GM21737 (cell line): ENCODE results near the gene BTBD7.
"Not testable (repeated sequence)": the region's sequence is repeated elsewhere in the genome, so short reads cannot be mapped to it uniquely, and the experiment has no call there.

Experiments
- ATAC-seq: cut with Tn5 transposase; IDR thresholded peaks from one replicate; pipeline ENCODE4 v1.9.1; 2021; ENCODE audit warnings: mild to moderate bottlenecking, moderate library complexity; ENCODE audit not compliant: unreplicated experiment

The BTBD7 gene

DNA sequence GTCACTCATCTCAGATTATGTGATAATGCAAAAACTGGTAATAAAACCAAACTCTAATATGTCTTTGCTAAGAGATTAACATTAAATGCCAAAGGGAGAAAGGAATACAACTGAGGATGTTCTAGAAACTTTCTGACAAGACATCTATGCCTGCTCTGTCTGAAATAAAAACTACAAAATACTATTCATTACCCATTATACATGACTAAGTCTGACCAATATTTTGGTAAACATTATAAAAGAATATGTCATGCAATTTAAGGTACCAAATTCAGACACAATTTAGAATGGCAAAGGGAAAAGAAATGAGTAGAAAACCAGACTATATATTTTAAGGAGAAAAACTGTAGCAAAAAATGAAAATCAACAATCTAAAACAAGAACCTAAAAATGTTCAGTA lies 86.3 kb downstream of the BTBD7 start:
- no peak for ATAC-seq

DNA sequence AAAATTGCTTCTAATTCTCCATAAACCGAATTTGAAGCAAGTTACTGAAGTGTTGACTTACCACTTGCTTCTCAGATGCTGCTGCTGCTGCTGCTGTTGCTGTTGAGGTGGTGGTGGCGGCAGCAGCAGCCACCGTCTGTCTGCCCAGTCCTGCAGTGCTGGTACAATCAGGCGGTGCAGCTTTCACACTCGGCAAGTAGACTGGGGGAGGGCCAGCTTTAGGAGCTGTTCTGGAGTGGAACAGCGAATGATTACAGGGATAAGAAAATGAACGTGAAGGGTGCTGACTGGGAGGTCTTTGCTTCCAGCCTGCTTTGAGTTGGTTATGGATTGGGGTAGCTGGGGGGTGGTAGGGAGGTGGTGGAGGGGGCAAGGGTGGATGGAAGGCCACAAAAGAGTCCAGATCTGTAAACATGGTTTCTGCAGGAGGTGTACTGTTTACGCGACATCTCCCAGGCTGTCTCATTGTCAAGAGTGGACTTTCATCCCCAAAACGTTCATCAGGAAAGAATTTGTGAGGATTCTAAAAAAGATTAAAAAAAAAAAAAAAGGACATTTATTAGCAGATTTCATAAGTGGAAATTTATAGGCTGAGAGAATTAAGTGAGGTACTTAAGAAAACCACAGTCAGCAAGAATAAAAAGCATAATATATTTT lies 86.9 kb downstream of the BTBD7 start:
- ATAC-seq = no peak

DNA sequence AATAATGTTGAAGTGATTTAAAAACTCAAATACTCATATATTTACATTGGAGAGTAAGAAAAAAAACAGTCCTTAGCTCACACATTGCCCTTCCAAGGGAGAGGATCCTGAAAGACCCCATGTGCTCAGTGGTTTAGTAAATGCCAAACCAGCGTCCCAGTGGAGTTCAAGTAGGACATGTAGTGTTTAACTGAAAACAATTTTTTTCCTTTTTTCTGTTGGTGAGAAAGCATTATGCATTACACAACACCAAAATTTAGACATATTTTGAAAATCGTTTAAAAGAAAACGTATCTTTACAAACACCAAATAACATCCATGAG lies 92.2 kb downstream of the BTBD7 start:
- no peak for ATAC-seq

DNA sequence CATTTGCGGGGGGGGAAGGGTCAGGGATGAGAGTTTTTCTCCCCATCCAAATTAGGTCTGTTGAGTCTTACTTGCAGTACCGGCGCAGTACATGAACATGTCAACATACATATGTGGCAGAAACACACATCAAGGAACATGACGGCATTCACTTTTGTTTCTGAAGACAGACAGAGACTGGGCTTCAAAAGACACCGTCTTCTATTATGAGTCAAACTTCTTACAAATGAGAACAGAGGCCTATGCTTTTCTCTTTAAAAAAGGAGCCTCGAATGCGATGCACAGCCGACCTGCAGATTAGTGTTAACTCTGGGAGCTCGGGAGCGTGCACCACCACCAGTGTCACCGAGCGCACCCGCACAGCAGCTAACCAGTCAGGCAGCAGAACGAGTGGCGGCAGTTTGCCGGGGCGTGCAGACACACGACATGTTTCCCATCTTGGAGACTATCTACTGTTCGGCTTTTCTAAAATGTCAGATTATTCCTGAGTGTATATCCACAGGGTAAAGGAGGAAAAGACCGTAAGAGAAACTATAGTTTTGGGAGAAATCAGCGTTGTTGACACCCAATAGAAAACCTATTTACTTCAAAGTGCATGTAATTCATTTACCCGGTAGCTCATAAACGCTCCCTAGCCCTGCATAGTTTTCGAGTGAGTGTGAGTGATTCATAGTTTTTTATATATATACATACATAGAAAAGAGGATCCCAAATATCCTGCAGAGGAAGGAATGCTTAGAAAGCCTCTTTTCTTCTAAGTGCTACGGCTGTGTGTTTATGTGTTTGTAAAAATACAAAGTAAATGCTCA lies 92.8 kb downstream of the BTBD7 start:
- no peak for ATAC-seq

DNA sequence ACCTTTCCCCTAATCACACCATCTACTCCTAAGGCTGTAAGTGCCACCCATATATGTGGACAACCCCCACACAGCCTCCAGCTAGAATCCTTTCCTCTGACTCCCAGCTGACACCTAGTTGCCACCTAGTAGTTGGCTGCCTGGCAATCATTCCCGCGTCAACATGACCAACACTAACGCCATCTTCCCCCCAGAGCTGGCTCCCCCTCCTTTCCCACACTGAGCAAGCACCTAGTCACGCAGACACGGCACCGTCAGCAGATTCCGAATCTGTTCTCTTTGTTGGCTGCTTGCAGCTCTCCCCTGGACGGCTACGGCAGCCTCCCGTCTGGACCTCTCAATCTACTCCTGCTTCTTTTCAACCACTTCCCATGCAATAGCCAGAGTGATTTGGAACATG lies 98.0 kb downstream of the BTBD7 start:
- no peak for ATAC-seq

DNA sequence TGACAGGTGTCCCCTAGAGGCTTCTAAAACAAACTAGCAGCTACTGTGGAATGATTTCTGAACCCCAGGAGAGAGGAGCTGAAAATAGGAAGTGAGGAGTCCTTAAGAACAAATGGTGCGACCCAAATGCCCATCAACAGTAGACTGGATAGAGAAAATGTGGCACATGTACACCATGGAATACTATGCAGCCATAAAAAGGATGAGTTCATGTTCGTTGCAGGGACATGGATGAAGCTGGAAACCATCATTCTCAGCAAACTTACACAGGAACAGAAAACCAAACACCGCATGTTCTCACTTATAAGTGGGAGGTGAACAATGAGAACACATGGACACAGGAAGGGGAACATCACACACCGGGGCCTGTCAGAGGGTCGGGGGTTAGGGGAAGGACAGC lies 99.8 kb downstream of the BTBD7 start:
- not testable (repeated sequence) for ATAC-seq

DNA sequence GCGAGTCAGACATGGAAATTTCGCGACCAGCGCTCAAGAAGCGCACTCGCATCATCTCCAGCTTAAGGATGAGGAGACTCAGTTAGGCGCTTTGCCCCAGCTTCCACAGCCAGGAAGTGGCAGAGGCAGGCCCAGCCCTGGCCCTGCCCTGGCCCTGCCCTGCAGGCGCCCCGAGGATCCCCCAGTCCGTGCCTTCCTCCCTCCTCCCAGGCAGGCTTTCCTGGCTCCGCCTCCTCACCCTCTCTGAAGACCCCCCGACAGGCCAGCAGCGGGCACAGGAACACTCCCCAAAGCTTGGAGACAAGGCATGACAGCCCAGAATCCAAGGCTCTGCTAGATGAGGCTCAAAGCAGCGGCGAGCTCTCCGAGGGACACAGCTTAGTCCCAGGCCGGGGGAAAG lies 100.7 kb downstream of the BTBD7 start:
- ATAC-seq = no peak

DNA sequence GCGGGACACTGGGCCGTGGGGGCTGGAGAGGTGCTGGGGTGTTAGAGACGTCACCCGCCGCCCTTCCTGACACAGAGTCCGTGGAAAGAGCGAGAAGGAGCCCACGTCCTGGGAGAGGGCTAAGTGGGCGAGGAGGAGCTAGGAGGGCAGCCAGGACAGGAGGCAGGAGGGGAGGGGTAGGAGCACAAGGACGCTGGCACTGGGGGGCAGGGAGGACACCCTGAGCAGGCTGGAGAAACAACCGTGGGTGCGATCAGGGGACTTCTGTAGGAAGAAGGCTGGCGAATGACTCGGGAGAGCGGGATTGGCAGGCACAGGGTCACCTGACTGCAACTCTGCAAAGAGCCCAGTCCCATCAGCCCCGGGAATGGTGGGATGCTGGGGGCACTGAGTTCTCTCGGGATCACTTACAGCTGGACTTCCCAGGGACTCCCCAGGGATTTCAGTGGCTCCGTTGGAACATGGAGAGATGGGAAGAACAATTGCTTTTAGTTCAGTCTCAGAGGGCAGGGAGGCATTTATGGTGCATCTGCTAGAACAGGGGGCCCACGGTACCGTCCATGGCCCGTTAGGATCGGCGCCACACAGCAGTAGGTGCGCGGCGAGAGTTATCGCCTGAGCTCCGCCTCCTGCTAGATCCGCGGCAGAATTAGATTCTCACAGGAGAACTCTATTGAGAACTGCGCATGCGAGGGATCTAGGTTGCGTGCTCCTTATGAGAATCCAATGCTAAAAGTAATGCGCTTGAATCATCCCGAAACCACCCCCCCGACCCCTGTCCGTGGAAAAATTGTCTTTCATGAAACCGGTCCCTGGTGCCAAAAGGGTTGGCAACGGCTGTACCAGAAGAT lies 101.5 kb downstream of the BTBD7 start:
- no peak for ATAC-seq

DNA sequence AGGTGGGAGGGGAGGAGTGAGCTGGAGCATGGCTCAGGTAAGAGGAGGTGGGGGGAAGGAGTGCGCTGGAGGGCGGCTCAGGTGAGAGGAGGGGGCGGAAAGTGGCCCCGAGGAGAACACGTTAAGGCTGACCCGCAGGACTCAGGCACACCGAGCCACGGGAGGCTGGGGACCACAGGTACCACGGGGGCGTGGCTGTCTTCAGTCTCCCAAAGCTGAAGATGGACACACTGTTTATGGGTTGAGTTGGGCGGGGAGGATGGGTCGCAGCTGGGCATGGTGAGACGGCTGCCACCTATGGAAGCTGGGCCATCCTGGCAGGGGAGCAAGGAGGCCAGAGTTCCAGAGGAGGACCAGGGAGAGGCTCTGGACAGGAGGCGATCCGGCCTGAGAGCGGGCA lies 102.3 kb downstream of the BTBD7 start:
- ATAC-seq = no peak

DNA sequence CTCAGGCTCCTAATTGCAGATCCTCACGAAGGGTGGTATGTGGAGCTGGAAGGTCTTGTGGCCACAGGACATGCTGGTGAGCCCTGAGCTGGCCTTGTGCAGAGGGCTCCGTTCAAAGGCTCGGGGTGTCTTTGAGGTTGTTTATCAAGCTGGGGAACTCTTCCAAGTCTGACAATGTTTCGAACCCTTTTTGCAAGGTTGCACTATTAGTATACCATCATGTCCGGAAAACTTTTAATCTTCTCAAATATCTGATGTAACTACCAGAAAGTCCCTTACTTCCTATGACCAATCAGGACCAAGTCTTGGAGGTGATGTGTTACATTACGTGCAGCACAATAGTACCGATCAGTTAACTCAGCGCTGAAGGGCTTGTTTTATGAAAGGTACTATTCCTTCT lies 104.3 kb downstream of the BTBD7 start:
- ATAC-seq = no peak

DNA sequence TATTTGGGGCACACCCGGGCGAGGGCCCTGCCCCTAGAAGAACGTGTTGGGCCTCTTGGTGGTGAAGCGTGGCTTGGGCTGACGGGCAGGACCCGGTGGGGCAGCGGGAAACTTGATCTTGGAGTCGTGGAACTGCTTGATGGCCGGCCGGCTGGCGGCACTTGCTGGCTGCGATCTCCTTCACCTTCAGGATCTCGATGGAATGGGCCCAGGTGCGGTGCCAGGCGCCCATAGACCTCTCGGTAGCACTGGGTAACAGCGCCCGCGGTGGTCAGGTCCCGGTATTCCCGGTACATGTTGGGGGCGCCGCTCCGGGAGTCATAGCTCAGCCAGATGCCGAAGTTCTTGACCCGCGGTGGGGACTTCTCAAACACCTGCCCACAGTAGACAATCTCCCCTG lies 109.3 kb downstream of the BTBD7 start:
- no peak for ATAC-seq

DNA sequence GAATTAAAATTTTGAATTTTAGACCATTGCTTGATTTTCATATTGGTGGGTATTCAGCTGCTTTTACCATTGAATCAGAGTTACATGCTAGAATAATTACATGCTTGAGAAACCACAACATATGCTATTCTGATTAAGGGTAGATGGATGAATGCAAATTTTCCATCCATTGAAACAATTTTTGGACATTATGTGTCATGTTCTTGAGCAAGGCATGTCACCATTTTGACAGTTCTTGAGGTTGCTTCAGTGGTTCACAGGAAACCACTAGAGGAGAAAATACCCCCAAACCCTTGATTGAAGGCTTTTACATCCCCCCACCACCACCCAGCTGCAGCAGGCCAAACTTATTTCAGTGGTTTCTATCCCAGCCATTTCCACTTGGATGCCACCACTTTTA lies 112.3 kb downstream of the BTBD7 start:
- ATAC-seq = no peak

DNA sequence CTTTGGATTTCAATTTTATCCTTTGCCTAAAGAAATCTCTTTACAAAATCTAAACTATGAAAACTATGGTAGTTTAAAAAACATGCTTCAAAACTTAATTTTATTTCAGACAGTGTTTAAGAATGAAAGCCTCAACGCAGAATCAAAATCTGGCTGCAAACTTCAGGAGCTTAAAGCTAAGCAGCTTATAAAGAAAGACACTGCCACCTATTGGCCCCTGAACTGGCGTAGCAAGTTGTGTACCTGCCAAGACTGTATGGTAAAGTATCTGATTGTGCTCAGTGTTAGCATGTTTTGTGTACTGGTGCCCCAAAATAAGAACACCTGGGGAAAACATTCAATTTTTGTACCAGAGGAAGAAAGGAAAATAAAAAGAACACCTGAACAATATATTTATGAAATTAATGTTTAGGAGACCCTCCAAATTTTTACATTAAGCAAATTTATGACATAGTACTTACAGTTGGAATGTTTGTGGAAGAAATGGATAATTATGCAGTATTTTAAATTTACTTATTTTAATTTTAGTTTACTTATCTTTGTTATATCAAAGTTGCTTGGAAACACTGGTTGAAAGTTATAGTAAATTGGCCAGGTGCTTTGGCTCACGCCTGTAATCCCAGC lies 113.6 kb downstream of the BTBD7 start:
- no peak for ATAC-seq

DNA sequence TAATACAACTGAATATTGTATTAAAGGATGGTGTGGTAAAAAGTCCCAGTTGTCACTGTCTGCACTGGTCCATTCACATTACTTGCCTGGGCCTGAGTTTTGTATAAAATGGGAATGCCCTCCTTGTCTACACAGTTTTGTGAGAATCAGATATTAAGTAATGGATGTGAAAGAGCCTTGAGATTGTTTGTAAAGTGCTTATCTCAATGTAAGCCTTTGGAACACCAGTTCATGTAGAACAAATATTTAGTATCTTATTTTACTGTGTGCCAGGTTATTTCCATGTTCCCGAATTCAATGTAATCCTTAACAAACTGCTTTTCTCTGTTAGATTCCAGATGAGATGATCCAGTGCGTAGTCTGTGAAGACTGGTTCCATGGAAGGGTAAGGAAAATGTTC lies 118.2 kb downstream of the BTBD7 start:
- ATAC-seq = no peak

DNA sequence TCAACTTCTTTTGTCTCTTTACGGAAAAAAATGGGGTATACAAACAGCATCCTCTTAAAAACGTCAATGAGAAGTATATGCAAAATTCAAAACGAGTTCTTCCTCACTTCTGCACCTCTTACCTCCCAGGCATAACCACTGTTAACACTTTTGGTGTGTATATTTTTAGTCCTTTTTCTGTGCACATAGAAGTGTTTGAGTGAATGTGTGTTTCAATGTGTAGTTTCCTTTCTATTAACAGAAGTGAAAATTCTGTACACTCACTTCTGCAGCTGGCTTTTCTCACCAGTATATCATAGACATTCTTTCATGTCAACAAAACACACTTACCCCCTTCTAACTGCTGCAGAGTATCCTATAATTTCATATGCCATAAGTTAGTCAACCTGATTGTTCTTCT lies 120.4 kb downstream of the BTBD7 start:
- peak; percentile 69 for ATAC-seq

DNA sequence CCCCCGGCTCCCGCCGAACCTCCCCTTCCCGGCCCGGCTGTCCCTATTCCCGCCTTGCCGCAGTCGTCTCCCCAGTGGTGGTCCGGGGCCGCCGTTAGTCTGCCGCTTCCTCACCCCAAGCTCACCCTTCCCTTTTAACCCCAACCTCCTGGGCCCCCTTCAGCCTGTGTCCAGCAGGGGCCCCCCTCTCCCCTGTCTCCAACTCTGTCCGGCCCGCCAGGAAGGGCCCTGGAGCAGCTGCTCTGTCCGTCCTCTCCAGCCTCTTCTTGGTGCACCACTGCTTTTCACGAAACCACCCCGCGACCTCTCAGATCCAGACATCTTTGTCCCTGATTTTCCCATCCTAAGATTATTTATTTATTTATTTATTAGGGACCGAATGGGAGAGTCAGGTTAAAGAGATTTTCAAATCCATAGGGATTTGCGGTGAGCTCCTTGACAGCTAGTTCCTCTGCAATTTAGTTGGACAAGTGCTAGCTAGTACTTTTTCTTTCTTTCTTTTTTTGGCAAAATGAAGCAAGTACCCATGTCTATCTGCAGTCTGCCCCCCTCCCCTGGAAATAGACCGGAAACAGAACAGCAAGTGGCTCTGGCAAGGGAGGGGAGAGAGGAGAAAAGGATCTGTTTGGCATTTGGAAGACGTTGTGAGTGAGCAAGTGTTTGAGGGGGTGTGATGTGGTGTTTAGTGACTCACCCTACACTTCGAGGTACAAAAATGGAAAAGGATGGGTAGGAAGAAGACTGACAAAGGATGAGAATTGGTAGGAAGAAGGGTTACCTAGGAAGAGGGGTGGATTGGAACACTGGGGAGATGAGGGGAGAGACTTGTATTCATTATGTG lies 125.1 kb downstream of the BTBD7 start:
- ATAC-seq = peak; percentile 33

DNA sequence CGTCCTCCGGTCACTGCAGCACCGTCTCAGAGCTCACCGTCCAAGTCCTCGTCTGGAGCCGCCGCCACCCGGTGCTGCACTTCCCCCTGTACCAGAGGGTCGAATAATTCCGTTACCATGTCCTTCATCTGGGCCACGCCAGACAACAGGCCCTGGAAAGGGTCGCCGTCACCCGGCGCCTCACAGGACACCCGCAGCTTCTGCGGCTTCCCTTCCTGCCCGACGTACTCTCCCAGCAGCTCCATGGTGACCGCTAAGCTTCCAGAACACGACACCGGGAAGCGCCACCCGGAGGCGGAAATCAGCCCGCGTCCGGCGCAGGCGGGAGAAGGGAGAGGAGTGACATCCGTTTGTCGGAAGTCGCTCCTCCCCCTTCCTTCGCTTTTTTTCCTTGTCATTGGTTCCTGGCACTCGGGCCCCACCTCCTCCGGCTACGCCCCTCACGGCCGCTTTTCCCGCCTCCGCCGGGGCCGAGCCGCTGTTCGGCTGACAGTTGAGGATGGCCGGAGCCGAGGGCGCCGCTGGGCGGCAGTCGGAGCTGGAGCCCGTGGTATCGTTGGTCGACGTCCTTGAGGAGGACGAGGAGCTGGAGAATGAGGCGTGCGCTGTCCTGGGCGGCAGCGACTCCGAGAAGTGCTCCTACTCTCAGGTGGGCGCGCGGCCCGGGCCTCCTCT lies 125.9 kb downstream of the BTBD7 start, which contains the start of the genes GON7 and UBR7:
GON7 (minus strand) TSS at position 273 of the 675 bp plus-strand sequence; CDS start at position 245, 28 bp downstream.
UBR7 (plus strand) TSS at position 464 of the 675 bp plus-strand sequence; CDS start at position 500, 36 bp downstream.
- peak; percentile 82 for ATAC-seq

DNA sequence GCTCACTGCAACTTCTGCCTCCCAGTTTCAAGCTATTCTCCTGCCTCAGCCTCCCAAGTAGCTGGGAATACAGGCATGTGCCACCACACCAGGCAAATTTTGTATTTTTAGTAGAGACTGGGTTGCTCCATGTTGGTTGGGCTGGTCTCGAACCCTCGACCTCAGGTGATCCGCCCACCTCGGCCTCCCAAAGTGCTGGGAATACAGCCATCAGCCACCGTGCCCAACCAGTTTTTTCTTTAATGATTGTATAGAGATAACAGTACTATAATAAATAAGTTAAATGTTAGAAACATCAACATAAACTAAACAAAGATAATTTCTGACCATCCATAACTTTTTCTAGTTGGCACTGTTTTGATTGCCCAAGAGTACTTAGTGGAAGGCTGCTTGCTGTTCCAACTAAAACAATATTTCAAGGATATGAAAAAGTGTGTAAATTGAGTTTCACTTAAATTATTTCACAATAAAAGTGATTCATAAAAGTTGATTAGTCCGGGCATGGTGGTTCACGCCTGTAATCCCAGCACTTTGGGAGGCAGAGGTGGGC lies 131.6 kb downstream of the BTBD7 start:
- no peak for ATAC-seq

DNA sequence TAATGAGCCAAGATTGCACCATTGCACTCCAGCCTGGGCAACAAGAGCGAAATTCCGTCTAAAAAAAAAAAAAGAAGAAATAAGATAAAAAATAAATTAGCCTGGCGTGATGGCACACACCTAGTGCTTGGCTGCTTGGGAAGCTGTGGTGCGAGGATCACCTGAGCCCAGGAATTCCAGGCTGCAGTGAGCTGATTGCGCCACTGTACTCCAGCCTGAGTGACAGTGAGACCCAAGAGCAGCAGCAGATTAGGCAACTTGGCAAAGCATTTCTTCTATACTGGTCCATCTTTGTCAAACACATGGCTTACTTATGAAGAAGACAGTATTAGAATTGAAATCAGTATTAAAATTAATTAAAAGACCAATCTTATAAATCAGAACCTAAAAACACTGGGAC lies 132.3 kb downstream of the BTBD7 start:
- no peak for ATAC-seq
